Superior temporal gyrus (tissue), 1 donor: Measurements from ENCODE around the gene SGSH.
A peak's percentile ranks its signal among the peaks of the same experiment; 100 is the strongest.
"Not testable (repeated sequence)": the region's sequence is repeated elsewhere in the genome, so short reads cannot be mapped to it uniquely, and the experiment has no call there.

Source experiments
- DNase-seq: peaks from one replicate; pipeline ENCODE4 v3.0.0-alpha.2; 2016; ENCODE audit errors: extremely low spot score

Gene SGSH

GRCh38 chr17:80210348-80211108 is 9.6 kb downstream of the SGSH start:
- DNase-seq: no peak

GRCh38 chr17:80209765-80210164 is 10.4 kb downstream of the SGSH start:
- DNase-seq: no peak

GRCh38 chr17:80208050-80208449 is 12.1 kb downstream of the SGSH start:
- no peak for DNase-seq

GRCh38 chr17:80205811-80206210 is 14.3 kb downstream of the SGSH start:
- no peak for DNase-seq

GRCh38 chr17:80204626-80205468 is 15.3 kb downstream of the SGSH start:
- no peak for DNase-seq

GRCh38 chr17:80203471-80203963 is 16.6 kb downstream of the SGSH start:
- DNase-seq: no peak

GRCh38 chr17:80202197-80202596 is 17.9 kb downstream of the SGSH start:
- no peak for DNase-seq

- no peak for DNase-seq
These were observed 18.7 kb downstream of the SGSH start for GRCh38 chr17:80201446-80201845.

- not testable (repeated sequence) for DNase-seq
These were observed 20.8 kb downstream of the SGSH start for GRCh38 chr17:80199295-80199694.

GRCh38 chr17:80198144-80198661 is 21.9 kb downstream of the SGSH start:
- DNase-seq: no peak

- no peak for DNase-seq
These were observed 23.5 kb downstream of the SGSH start for GRCh38 chr17:80196652-80197051.

GRCh38 chr17:80195671-80196529 is 24.2 kb downstream of the SGSH start:
- DNase-seq: no peak

GRCh38 chr17:80195141-80195540 is 25.0 kb downstream of the SGSH start:
- DNase-seq: no peak

GRCh38 chr17:80191865-80192661 is 28.1 kb downstream of the SGSH start:
- peak; percentile 77 for DNase-seq

- no peak for DNase-seq
These were observed 28.9 kb downstream of the SGSH start for GRCh38 chr17:80191192-80191591.

- DNase-seq: no peak
These were observed 29.4 kb downstream of the SGSH start for GRCh38 chr17:80190716-80191115.

- no peak for DNase-seq
These were observed 30.5 kb downstream of the SGSH start for GRCh38 chr17:80189611-80190010.

- no peak for DNase-seq
These were observed 32.6 kb downstream of the SGSH start for GRCh38 chr17:80187515-80187941.

GRCh38 chr17:80187090-80187489 is 33.0 kb downstream of the SGSH start:
- no peak for DNase-seq

- DNase-seq: no peak
These were observed 34.2 kb downstream of the SGSH start for GRCh38 chr17:80185968-80186367.

- no peak for DNase-seq
These were observed 35.8 kb downstream of the SGSH start for GRCh38 chr17:80184423-80184714.
